ENCODE data around the gene CLCN4.

Gene CLCN4

DNA sequence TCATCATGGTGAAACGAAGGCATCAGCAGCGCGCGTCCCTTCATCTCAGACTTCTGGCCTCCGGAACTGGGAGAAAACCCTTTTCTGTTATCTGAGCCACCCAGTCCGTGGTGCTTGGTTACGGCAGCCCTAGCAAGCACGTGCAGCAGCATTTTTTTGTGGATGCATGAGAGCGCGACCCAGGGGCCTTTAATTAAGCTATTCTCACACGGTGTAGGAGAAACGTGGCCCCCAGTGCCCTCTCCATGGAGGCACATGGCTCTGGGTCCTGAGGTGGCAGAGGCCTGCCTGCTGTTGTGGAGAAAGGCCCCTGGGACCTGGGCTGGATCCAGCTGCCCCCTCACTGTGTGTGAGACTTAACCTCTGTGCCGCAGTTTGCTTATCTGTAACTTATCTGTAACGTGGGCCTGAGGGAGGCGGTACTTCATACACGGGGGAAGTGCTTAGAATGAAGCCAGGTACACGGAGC lies 9.5 kb downstream of the CLCN4 start:
- no peak for DNase-seq (ENCODE audit: low read depth, low spot score)

DNA sequence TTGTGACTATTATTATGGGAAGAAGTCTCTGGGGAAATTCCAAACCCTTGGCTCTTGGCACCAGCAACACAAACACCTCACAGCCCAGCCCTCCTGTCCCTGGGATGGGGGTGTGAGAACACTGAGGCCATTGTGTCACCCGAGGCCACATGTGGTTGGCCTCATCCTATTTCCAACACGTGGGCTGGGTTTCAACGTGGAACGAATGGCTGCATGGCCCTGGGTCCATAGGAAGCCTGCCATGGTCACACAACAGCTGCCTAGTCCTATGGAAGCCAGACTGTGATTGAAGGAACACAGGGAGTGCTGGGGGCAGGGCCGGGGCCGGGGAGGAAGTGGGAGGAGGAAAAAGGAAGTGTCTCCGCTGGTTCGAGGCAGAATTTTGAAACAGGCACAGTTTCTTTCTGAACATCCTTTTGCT lies 10.0 kb downstream of the CLCN4 start:
- DNase-seq (ENCODE audit: low read depth, low spot score): no peak

DNA sequence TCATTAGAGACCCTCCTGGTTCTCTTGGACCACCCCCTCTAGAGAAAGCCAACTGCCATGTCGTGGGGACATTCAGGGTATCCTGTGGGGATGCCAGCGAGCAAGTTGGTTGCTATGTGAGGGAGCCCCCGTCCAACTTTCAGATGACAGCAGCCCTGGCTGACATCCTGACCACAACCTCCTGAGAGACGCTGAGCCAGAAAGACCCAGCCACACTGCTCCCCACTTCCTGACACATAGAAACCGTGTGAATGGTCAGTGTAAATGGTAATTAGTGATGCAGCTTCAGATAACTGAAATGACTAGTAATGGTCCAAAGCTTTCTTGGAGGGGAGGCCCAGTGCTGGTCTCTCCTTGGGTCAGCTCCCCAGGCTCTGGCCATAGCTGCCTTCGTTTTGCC lies 10.8 kb downstream of the CLCN4 start:
- DNase-seq (ENCODE audit: low read depth, low spot score): no peak

DNA sequence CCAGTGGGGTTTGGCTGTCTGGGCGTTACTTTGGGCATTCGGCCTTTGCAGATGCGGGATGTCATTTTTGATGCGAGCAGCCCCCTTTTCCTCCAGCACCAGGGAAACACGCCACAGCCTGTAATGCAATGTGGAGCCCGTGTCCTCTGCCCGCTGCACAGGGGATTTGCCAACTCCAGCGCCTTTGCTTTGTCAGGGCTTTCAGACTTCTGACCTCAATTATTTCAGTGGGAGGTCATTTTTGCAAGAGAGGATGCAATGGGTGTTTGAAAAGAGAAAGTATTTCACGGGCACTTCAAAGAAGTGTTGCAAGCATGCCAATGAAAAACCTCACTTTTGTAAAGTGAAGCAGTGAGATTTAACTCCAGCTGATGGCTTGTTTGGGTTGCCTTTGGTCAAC lies 11.5 kb downstream of the CLCN4 start:
- DNase-seq (ENCODE audit: low read depth, low spot score): no peak

DNA sequence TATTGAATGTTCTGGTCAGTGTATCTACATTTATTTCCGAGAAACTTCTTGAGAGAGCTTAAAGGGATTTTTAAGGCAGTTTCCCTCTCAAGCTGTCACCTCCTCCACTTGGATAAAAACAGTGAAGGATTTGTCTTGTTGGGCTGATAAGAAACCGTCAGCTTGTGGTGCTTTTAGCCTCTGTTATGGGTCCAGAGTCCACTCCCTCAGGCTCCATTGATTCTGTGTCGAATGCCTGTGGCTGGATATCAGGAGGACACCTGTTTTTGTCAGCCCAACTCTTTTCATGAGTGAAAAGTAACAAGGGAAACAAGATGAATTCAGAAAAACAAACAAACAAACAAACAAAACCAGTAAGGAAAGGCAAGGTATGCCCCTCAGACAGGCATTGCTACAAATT lies 12.4 kb downstream of the CLCN4 start:
- no peak for DNase-seq (ENCODE audit: low read depth, low spot score)

DNA sequence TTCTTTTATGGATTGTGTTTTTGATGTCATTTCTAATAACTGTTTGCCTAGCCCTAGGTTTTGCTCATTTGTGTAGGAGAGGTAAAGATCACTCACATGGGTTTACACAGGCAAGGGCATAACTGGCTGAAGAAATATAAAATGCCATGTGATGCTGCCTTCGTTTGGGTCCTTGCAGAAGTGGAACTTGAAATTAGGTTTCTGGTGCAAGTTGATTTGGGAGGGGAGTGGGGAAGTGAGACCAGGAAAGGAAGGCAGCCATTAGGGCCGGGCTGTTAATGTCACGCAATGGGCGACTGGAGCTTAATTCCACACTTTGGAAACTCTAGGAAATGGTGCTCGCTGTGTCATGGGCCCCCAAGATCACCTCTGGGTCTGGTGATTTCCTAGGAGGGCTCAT lies 14.5 kb downstream of the CLCN4 start:
- no peak for DNase-seq (ENCODE audit: low read depth, low spot score)

DNA sequence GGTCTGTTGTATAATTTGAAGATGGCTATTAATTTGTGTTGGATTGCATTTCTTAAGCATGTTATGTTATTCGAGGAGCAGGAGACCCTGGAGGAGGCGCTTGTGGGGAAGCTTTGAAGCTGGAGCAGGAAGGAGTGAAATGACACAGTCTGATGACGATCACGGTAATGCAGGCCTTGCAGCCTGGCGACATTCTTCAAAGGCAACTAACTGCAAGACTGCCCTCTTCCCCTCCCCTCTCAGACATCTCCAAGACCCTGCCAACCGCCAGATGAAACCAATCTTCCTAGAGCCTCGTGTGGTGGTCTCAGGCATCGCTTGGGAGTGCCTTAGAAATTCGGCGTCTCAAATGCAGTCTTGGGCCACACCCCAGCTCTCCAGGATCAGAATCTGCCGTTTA lies 16.1 kb downstream of the CLCN4 start:
- no peak for DNase-seq (ENCODE audit: low read depth, low spot score)

DNA sequence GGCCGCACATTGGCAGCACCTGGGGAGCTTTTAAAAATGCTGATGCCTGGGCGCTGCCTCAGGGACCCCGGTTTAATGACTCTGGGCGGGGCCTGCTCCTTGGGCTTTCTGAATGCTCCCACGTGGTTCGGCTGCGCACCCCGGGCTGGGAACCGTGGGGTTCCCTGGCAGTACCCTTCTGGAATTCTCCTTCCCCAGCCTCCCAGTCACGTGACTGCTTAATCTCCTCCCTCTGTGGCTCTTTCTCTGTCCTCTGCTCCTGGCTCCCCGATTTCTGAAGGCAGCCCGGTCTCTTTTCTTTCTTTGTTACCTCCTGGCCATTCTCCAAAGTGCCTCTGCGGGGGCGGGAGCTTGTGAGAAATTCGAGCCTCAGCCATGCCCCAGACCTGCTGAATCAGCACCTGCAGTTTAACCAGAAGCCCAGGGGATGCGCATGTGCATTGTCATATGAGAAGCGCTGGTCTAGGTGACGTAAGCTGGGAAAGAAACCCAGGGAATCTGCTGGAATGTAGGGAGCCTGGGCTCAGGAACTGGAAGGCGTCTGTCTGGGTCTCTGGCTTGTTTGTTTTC lies 16.6 kb downstream of the CLCN4 start:
- DNase-seq (ENCODE audit: low read depth, low spot score): peak; percentile 59

DNA sequence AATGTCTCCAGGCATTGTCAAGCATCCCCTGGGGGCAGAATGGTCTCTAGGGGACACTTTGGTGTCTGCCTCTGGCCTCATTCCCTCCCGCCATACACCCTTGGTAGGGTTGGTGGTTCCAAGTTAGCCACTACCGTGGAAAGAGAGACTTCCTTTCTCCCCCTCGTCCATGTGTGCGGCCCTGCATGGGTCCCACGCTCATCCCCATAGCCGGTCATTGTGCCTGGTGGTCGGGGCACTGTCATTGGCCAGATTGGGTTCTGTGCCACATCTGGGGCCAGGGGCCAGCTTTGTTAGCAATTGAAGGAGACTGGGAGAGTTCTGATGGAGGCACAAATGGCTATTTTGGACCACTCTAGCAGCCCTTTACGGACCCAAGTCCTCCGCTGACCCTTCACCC lies 17.3 kb downstream of the CLCN4 start:
- no peak for DNase-seq (ENCODE audit: low read depth, low spot score)

DNA sequence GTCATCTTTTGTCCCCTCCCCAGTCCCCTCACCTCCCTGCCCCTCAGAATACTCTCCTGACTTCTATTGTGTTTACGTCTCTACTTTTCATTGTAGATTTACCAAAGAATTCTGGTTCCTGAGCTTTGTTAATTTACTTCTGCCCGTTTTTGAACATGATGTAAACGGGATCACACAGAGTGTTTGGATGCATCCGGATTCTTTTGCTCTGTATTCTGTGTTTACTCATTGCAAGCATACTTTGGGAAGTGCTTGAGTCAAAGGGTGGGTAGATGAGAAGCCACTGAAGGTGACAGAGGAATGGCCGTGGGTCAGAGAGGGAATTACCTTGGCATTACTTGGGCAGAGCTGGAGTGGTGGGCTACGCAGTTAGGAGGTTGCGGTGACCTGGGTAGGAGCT lies 18.0 kb downstream of the CLCN4 start:
- no peak for DNase-seq (ENCODE audit: low read depth, low spot score)

DNA sequence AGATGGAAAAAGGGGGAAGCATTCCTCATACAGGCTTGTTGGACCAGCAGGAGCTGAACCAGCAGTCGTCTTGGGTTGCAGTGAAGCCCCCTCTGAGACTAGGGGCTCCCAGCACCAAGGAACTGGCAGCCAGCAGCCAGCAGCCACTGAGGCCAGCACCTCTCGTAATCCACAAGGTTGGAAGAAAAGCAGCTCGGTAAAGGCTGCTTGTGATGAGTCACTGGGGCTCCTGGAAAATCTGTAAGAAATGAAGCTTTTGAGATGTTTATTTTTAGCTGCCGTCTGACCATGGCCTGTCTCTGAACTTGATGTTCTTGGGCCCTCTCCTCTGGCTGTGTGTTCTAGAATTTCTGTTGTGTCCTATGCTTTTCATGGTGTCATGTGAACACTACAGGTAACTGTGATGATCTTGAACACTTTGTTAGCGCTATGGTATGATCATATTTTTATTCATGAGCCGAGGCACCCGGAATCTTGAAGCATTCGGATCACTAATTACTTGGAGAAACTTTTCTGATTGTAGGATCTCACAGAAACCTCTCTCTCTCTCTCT lies 18.6 kb downstream of the CLCN4 start:
- DNase-seq (ENCODE audit: low read depth, low spot score): no peak

DNA sequence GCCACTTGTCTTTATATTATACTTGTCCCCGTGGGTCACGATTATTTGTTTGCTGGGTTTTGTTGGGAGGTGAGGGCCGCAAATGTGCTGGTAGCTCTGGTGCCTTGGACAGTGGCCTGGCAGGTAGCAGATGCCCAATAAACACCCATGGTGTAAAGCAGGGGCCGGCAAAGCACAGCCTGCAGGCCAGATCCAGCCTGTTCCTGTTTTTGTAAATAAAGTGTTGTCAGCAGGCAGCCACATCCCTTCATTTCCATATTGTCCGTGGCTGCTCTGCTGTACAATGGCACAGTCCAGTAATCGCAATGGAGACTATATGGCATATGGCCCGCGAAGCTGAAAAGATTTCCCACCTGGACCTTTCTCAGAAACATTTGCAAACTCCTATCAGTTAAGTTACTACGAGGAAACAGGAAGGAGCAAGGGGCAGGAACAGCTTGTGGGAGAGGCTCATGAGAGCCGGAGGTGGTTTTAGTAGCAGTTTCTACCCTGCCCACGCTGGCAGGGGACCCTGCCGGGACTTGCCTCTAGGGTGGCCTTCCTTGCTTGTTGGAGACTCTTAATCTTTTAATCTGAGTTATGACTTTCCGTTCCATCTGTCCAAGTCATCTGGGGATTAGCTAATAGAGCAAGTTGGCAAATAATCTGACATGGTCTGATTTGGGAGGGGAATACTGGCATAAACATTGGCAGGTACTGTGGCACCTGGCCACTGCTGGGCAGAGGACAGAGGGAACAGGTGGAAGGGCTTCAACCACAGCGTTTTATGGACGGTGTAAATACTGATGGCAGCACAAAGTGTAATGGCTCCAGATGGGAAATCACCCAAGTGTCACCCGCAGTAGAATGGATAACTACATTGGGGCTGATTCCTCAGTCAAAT lies 19.6 kb downstream of the CLCN4 start:
- DNase-seq (ENCODE audit: low read depth, low spot score): no peak

DNA sequence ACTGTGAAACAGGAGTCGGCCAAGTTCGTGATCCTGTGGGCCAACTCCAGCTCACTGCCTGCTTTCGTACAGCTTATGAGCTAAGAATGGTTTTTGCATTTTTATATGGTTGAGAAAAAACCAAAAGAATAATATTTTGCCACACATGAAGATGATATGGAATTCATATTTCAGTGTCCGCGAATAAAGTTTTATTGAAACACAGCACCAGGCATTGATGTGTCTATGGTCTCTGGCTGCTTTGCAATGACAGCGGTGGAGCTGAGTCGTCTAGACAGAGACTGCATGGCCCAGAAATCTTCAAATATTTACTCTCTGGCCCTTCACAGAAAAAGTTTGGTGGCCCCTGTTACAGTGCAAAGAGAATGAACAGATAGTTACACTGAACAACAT lies 20.2 kb downstream of the CLCN4 start:
- no peak for DNase-seq (ENCODE audit: low read depth, low spot score)

DNA sequence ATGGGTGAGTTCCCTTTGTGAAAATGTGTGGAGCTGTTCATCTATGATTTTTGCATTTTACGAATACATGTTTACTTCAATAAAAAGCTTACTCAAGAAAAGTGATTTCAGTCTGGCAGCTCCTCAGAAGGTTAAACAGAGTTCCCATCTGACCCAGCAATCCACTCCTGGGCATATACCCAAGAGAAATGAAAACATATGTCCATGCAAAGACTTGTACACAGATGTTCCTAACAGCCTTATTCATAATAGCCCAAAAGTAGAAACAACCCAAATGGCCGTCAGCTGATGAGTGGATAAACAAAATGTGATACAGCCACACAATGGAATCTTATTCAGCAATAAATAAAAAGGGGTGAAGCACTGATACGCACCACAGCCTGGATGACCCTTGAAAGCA lies 20.8 kb downstream of the CLCN4 start:
- no peak for DNase-seq (ENCODE audit: low read depth, low spot score)

DNA sequence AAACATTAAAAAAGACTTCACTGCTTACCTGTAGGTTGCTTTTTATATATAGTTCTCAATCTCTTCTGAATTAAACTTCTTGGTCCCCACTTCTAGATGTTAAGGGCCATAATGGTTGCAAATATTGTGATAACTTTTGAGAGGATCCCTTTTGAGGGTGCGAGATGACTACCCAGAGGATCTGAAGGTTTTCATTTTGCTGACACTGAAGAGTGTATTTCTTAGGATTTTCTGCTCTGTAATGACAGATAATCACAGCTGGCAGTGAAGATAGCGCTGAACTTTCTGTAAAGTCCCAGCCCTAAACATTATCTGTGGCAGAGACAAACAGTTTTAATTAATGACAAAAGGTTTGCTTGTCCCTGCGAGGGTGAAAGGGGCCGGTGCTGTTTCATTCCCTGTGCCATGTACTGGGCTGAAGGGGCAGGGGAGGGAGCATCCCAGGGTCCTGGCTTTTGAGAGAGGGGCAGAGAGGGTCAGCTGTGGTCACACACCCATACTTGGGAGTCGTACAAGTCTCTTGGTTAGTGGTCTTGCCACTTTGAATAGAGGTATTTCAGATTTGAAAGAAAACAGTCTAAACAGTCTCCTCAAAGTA lies 22.2 kb downstream of the CLCN4 start:
- DNase-seq (ENCODE audit: low read depth, low spot score): no peak

DNA sequence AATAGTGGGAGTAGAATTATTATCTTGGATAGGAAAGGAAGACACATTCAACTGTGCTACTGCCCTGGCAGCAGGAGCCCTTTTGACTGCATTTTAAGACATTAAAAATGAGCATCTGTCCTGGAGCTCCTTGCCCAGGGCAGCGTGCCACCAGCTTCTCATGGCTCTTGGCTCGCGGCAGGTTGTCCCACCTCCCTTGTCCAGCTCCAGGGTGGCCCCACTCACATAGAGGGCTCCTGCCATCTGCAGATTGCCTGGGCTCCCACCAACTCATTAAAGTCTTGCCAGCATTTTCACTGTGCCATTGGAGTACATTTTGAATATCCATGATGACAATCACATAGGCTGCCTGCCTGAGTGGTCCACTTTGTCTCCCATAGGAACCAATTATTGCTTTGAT lies 27.0 kb downstream of the CLCN4 start:
- DNase-seq (ENCODE audit: low read depth, low spot score): no peak

DNA sequence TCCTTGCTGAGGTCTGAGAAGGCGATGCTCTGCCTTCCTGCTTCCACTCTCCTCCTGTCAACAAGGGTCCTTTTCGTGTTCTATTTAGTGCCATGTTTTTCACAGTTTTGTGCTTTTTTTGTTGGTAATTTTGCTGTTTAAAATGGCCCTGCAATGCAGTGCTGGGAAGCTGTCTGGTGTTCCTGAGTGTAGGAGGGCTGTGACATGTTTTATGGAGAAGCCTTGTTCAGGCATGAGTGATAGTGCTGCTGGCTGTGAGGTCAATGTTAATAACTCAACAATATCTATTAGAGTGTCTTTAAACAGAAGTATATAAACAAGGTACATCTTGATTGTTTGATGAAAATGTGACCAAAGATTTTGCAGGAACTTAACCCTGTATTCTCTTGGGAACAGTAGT lies 27.6 kb downstream of the CLCN4 start:
- DNase-seq (ENCODE audit: low read depth, low spot score): no peak

DNA sequence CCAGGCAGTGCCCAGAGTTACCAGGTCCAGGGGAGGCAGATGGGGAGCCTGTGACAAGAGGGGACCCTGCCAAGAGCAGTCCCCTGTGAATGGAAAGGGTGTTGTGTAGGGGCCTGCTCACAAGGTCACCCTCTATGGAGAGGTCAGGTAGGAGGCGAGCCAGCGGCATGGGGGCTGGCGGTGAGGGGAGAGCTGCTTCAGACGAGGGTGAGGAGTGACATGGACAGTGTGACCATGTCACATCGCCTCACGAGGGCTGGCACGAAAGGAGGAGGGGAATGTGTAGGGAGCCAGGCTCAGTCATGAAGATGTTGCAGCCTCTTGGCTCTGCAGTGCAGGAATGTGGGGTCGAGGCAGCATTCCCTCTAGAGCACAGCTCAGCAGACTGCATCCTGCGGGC lies 29.6 kb downstream of the CLCN4 start:
- no peak for DNase-seq (ENCODE audit: low read depth, low spot score)

DNA sequence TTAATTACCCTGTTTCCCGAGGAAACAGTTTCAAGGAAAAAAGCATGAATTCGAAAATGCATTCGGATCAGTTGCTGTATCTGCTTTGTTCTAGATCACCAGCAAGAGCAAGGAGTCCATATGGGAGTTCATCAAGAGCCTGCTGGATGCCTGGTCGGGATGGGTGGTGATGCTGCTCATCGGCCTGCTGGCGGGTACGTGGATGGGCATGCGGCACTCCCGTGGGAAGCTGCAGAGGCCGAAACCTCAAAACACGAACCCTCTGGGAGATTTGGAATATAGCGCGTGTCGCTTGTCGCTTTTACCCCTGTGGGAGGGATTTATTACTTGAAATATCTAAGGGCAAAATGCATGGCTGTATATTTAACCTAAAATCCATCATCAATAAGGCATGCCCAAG lies 30.6 kb downstream of the CLCN4 start:
- DNase-seq (ENCODE audit: low read depth, low spot score): no peak

DNA sequence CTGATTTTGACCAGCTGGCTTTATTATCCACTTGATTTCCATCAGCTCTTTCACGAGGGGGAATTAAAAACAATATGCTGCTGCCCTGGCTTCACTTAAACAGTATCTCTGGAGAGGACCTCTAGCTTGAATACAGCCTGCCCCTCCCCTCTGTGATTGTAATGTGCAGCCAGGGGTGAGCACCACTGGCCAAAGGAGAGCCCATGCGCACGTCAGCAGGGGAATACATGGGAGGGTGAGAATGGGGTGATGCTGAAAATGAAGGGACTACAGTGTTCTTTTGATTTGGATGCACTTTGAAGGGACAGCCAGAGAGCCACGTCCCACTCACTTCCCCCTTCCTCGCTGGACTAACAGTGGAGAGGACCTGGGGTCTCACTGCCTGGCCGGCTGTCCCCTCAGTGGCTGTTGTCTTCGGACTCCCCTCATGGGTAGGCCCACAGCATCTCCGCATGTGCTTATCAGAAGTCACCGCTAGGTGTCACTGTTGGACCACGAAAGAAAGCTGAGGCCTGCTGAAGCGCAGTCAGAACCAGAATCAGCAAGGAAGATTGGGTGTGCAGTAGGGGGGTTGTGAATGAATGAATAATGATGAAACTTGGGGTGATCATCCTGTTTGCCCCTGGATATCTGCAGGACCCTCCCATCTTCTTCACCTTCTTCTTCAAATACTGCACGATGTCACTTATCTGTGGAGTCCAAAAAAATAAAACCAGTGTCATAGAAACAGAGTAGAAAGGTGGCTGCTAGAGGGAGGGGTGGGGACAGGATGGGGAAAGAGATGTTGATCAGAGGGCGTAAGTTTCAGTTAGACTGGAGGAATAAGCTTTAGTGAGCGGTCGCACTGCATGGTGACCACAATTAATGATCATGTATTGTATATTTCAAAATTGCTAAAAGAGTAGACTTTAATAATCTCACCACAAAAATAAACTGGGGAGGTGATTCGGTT lies 32.8 kb downstream of the CLCN4 start:
- DNase-seq (ENCODE audit: low read depth, low spot score): no peak

DNA sequence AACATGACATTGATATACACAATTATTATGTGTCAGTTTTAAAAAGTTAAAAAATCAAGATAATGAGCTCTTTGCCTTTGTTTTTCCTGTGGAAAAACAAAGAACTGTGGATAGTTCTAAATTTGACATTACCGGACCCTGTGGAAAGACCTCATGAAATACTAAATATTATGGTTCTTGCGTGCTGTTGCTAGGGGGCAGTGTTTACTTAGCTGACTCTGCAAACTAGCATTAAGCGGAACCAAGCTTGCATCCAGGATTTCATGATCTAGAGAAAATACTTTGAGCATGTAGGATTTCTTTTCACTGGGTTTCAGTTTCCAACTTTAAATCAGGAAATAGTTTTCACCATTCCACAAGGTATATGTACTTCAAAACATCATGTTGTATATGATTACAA lies 33.6 kb downstream of the CLCN4 start:
- no peak for DNase-seq (ENCODE audit: low read depth, low spot score)

DNA sequence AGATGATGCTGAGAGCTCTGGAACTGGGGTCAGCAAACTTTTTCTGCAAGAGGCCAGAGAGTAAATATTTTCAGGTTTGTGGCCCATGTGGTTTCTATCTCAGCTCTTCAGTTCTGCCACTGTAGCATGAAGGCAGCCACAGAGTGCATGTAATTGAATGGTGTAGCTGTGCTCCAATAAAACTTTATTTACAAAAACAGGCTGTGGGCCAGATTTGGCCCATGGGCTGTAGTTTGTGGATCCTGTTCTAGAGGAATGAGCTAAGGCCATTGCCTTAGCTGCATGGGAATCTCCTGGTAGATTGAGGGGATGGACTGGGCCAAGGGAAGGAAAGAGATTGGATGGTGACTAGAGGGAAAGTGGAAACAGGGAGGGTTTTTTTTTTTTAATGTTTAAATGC lies 36.8 kb downstream of the CLCN4 start:
- no peak for DNase-seq (ENCODE audit: low read depth, low spot score)
